ENCODE measurements around the gene CALCOCO1. TPM values are rescaled to one million over a fixed set of nuclear protein-coding genes. Genes with fewer than 3 reads are reported as not detected.

The CALCOCO1 gene
- total RNA-seq, 1 donor from 2014 or later = 25.3 TPM

DNA sequence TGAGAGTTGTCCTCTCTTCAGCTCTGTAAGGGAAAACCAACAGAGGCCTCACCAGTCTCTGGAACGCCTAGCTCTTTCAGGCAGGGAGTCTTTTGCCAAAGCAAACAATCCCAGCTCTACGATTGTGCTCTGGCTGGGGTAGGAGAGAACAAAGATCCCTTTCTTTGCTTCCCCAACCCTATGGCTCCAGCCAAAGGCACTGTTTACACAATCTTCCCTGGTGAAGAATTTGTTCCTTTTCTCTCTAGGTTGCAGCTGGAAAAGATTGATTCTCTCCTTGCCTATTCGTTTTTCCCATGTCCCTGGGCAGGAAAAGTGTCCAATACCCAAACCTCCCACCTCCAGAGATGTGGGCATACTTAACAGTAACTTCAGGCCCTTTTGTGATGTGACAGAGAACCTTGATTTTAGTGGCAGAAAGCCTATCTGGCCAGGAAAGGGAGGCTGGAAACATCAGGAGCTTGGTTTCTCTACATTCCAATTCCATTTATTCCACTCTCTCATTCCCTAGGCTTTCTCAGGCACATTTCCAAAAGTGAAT lies 68.2 kb downstream of the CALCOCO1 start:
- peak overlapping the region; percentile 51 for H3K4me2 ChIP-seq
- peak overlapping the region; percentile 2 for H3K4me3 ChIP-seq
- no peak overlapping the region for H3K9ac ChIP-seq
- TF ChIP-seq, protein P1, sequence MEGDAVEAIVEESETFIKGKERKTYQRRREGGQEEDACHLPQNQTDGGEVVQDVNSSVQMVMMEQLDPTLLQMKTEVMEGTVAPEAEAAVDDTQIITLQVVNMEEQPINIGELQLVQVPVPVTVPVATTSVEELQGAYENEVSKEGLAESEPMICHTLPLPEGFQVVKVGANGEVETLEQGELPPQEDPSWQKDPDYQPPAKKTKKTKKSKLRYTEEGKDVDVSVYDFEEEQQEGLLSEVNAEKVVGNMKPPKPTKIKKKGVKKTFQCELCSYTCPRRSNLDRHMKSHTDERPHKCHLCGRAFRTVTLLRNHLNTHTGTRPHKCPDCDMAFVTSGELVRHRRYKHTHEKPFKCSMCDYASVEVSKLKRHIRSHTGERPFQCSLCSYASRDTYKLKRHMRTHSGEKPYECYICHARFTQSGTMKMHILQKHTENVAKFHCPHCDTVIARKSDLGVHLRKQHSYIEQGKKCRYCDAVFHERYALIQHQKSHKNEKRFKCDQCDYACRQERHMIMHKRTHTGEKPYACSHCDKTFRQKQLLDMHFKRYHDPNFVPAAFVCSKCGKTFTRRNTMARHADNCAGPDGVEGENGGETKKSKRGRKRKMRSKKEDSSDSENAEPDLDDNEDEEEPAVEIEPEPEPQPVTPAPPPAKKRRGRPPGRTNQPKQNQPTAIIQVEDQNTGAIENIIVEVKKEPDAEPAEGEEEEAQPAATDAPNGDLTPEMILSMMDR (IDR thresholded peaks at IDR 0.05) = no peak
- no peak for TF ChIP-seq EZH2 (IDR thresholded peaks at IDR 0.05)
- TF ChIP-seq EZH2phosphoT487 (IDR thresholded peaks at IDR 0.05) = no peak
- Mint-ChIP-seq H3K9me3 (no peaks in the 10 kb centered on the region), H3K36me3 (peaks cover 19% of the 10 kb centered on the region), H3K4me3 (peak overlapping the region; percentile 6), H3K27ac (peak overlapping the region; percentile 85), H3K4me1 (peaks cover 19% of the 10 kb centered on the region), H3K27me3 (ENCODE audit: insufficient read depth, low read depth) (peaks cover 4% of the 10 kb centered on the region)
- peak; percentile 87 for DNase-seq (ENCODE audit: low spot score)
- H2AFZ ChIP-seq (replicated peaks) = no peak overlapping the region
- no peaks in the 10 kb centered on the region for H3K79me2 ChIP-seq (ENCODE audit: low read depth)
- peak overlapping the region; percentile 95 for H3K27ac ChIP-seq
- H3K27me3 ChIP-seq = no peaks in the 10 kb centered on the region
- H3K9me3 ChIP-seq (ENCODE audit: low read depth) = no peaks in the 10 kb centered on the region
- peaks cover 4% of the 10 kb centered on the region for H3K36me3 ChIP-seq
- no peaks in the 10 kb centered on the region for H4K20me1 ChIP-seq (ENCODE audit: low read depth)
- peaks cover 64% of the 10 kb centered on the region for H3F3A ChIP-seq (ENCODE audit: low read depth)
- peaks cover 29% of the 10 kb centered on the region for H3K4me1 ChIP-seq

Other genes with a start within 250 kb of the CALCOCO1 start
- 17.2 and 24.5 TPM in 2 replicates for gene MAP3K12, start 228.0 kb downstream of the CALCOCO1 start, total RNA-seq (ENCODE audit: low replicate concordance)
- gene TARBP2, start 226.2 kb downstream of the CALCOCO1 start, total RNA-seq (ENCODE audit: low replicate concordance) = 32.4 and 72.4 TPM in 2 replicates
- gene NPFF, start 220.0 kb downstream of the CALCOCO1 start, total RNA-seq (ENCODE audit: low replicate concordance) = not detected in 2 replicates
- gene ATF7, start 101.1 kb downstream of the CALCOCO1 start, total RNA-seq (ENCODE audit: low replicate concordance) = 12.7 and 15.9 TPM in 2 replicates
- 461 and 715 TPM in 2 replicates for gene ATP5MC2, start 51.4 kb downstream of the CALCOCO1 start, total RNA-seq (ENCODE audit: low replicate concordance)
- gene CISTR, start 24.5 kb upstream of the CALCOCO1 start, total RNA-seq (ENCODE audit: low replicate concordance) = not detected in 2 replicates
- not detected in 2 replicates for gene HOXC13, start 211.4 kb upstream of the CALCOCO1 start, total RNA-seq (ENCODE audit: low replicate concordance)
- not detected in 2 replicates for gene HOXC12, start 227.5 kb upstream of the CALCOCO1 start, total RNA-seq (ENCODE audit: low replicate concordance)
- gene HOXC11, start 245.7 kb upstream of the CALCOCO1 start, total RNA-seq (ENCODE audit: low replicate concordance) = not detected in 2 replicates
- not detected in 2 replicates for gene HOTAIR, start 247.5 kb upstream of the CALCOCO1 start, total RNA-seq (ENCODE audit: low replicate concordance)